Transverse colon (tissue), 4 donors: Measurements from ENCODE around the gene AXIN1. TPM values are rescaled to one million over a fixed set of nuclear protein-coding genes. Genes with fewer than 3 reads are reported as not detected.
"Not testable (repeated sequence)": the region's sequence is repeated elsewhere in the genome, so short reads cannot be mapped to it uniquely, and the experiment has no call there.

ENCODE experiments used
- DNase-seq: peaks from one replicate; pipeline ENCODE4 v3.0.0-alpha.2; 2019
- H3K27ac ChIP-seq, 4 donors: fragments of 200-600 bp; sonication (generic); 2 replicates each; pipeline ENCODE4 v1.5.1; 2016 to 2018; ENCODE audit warnings: inconsistent platforms in 4 of 4
- H3K27me3 ChIP-seq: fragments of 200-600 bp; sonication (generic); 2 replicates; pipeline ENCODE4 v1.5.1; 2017; ENCODE audit warnings: inconsistent platforms
- H3K36me3 ChIP-seq, 4 donors: fragments of 200-600 bp; sonication (generic); 2 replicates each; pipeline ENCODE4 v1.5.1; 2017 to 2019; ENCODE audit warnings: inconsistent platforms in 4 of 4
- H3K4me1 ChIP-seq, 4 donors: fragments of 200-600 bp; sonication (generic); 2 replicates each; pipeline ENCODE4 v1.5.1; 2017 to 2020; ENCODE audit warnings: inconsistent platforms in 4 of 4
- H3K4me3 ChIP-seq, 4 donors: fragments of 200-600 bp; sonication (generic); 1 replicate in 1 of 4; 2 replicates in 3 of 4; pipeline versions ENCODE4 v1.5.1 to v1.6.1; 2017 to 2019; ENCODE audit warnings: inconsistent platforms in 4 of 4
- H3K9me3 ChIP-seq, 2 donors: fragments of 200-600 bp; sonication (generic); 2 replicates each; pipeline ENCODE4 v1.5.1; 2017 to 2019; ENCODE audit warnings: inconsistent platforms in 2 of 2
- CTCF ChIP-seq, 5 experiments: fragments of 200-600 bp in 3 of 5; fragments of 450-650 bp in 2 of 5; sonication (generic) in 3 of 5; IDR thresholded peaks; 1 replicate in 2 of 5; 2 replicates in 3 of 5; pipeline ENCODE4 v1.5.1; 2016 to 2017; ENCODE audit warnings: antibody characterized with exemption in 5 of 5, inconsistent platforms in 3 of 5, mild to moderate bottlenecking in 2 of 5, moderate library complexity in 1 of 5
- EP300 ChIP-seq: sonication (generic); formaldehyde crosslinking; IDR thresholded peaks from one replicate; pipeline ENCODE4 v1.6.1; 2017; ENCODE audit warnings: antibody characterized with exemption, low read depth
- POLR2A ChIP-seq: fragments of 450-650 bp; IDR thresholded peaks from one replicate; pipeline ENCODE4 v1.6.1; 2016; ENCODE audit warnings: antibody characterized with exemption, mild to moderate bottlenecking, moderate library complexity
- POLR2AphosphoS5 ChIP-seq, 3 donors: sonication (generic); formaldehyde crosslinking; IDR thresholded peaks; one replicate each; pipeline ENCODE4 v1.6.1; 2016; ENCODE audit warnings: antibody characterized with exemption in 3 of 3
- WGBS, 2 donors: methylation state at CpG; one replicate each; pipeline ENCODE4 v1.1.5; 2018; ENCODE audit warnings: low coverage in 1 of 2; 5-methylcytosine and 5-hydroxymethylcytosine counted together
- in situ Hi-C, 4 donors: fragments of 200-750 bp; cut with MboI; loops; one replicate each; pipeline versions ENCODE4 v1.15.0 to v1.15.1; 2017; ENCODE audit warnings: low sequenced_read_pairs in 3 of 4, low pct_ligation_motif_present in 1 of 4, low pct_unique_long_range_greater_than_20kb in 1 of 4
- intact Hi-C: fragments of 100-400 bp; cut with DNase I; formaldehyde crosslinking; loops from one replicate; pipeline ENCODE4 v1.15.1; 2023; ENCODE audit warnings: low total_unique reads
- total RNA-seq, 4 donors: library from RNA; depleted of rRNA; stranded (reverse); fragments of >200 nt; gene quantifications; one replicate each; pipeline ENCODE4 v1.1.0, GENCODE V29; 2016

AXIN1 gene
- total RNA-seq, 4 donors from 2014 or later = 41.4 to 73.7 (median 58.7) TPM

DNA sequence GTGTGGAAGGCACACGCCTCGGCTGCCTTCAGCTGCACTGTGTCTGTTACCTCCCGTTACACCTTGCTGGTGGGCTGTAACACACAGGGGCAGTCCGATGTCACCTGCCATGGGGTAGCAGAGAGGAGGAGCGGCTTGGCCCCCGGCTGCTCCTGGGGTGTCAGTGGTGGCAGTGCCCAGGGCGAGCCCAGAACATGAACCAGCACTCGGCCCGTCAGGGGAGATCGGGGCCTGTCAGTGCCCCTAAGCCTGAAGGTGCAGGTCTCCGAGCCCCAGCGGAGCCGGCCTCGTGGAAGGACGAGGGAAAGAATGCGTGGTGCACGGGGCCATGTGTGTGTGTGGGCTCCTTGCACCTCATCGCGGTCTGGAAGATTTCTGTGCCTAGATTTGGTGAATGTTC, 92.2 kb downstream of the AXIN1 start:
- in situ Hi-C loops = no loop called here

GRCh38 chr16:259814-260253, 92.7 kb downstream of the AXIN1 start:
- Histone ChIP-seq H3K4me1 (no peaks in the 10 kb centered on the region), H3K4me3 (no peak overlapping the region), H3K9me3 (no peaks in the 10 kb centered on the region), H3K27me3 (no peaks in the 10 kb centered on the region), H3K27ac (no peak overlapping the region), H3K36me3 (peaks cover 0 to 29% (median 7%) of the 10 kb centered on the region in 4 donors)
- DNase-seq = no peak
- intact Hi-C loops = no loop called here
- TF ChIP-seq POLR2AphosphoS5 (IDR thresholded peaks at IDR 0.05) = no peak
- TF ChIP-seq POLR2A = no peak
- no peak for TF ChIP-seq CTCF (IDR thresholded peaks at IDR 0.05)
- in situ Hi-C loops = no loop called here
- WGBS, 2 donors = 87 to 100% methylated on average over 2 to 8 of the region's 13 CpGs

More for the DNA sequence above, 92.2 kb downstream of the AXIN1 start:
- Histone ChIP-seq H3K36me3 (peaks cover 0 to 29% (median 7%) of the 10 kb centered on the region in 4 donors), H3K4me3 (no peak overlapping the region), H3K9me3 (no peaks in the 10 kb centered on the region), H3K27ac (no peak overlapping the region), H3K4me1 (no peaks in the 10 kb centered on the region), H3K27me3 (no peaks in the 10 kb centered on the region)
- intact Hi-C loops = no loop called here
- no peak for TF ChIP-seq EP300
- TF ChIP-seq POLR2AphosphoS5 (IDR thresholded peaks at IDR 0.05) = no peak
- TF ChIP-seq POLR2A = no peak
- TF ChIP-seq CTCF (IDR thresholded peaks at IDR 0.05) = no peak
- 91 to 94% methylated on average over 13 to 19 of the region's 19 CpGs for WGBS, 2 donors
- no peak for DNase-seq

DNA sequence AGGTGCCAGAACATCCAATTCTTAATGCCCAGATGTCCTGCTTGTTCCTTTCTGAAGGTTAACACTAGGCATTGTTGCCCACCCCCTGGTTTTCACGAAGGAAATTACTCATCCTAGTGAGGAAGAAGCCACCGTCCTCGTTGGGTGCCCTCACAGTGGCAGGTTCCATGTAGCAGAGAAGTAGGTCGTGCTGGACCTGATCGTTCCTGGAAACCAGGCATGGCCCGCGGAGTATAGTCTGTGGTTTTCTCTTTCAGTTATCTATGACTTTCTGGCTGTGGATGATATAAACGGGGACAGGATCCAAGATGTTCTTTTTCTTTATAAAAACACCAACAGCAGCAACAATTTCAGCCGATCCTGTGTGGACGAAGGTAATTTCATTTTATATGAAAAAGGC, 93.3 kb downstream of the AXIN1 start:
- Histone ChIP-seq H3K4me3 (no peak overlapping the region), H3K9me3 (no peaks in the 10 kb centered on the region), H3K27me3 (no peaks in the 10 kb centered on the region), H3K36me3 (peaks cover 0 to 34% (median 10%) of the 10 kb centered on the region in 4 donors), H3K27ac (no peak overlapping the region), H3K4me1 (peaks cover 0 to 2% (median under 1%) of the 10 kb centered on the region in 4 donors)
- intact Hi-C loops = no loop called here
- in situ Hi-C loops = no loop called here
- no peak for DNase-seq
- no peak for TF ChIP-seq CTCF (IDR thresholded peaks at IDR 0.05)
- no peak for TF ChIP-seq POLR2AphosphoS5 (IDR thresholded peaks at IDR 0.05)
- no peak for TF ChIP-seq EP300
- 78 to 80% methylated on average over 4 to 10 of the region's 10 CpGs for WGBS, 2 donors

GRCh38 chr16:258091-258490, 94.4 kb downstream of the AXIN1 start:
- in situ Hi-C loops, DNase-seq, H3K9me3 ChIP-seq, H3K4me3 ChIP-seq, H3K27ac ChIP-seq, intact Hi-C loops, H3K27me3 ChIP-seq: not testable (repeated sequence)
- WGBS, 2 donors = 92 to 94% methylated on average over 2 to 13 of the region's 13 CpGs
- Histone ChIP-seq H3K4me1 (peaks cover 5 to 14% (median 11%) of the 10 kb centered on the region in 4 donors), H3K36me3 (peaks cover 0 to 34% (median 11%) of the 10 kb centered on the region in 4 donors)

- Histone ChIP-seq H3K27ac (no peak overlapping the region), H3K4me3 (no peak overlapping the region), H3K9me3 (no peaks in the 10 kb centered on the region), H3K36me3 (peaks cover 0 to 11% (median 4%) of the 10 kb centered on the region in 4 donors), H3K4me1 (peaks cover 5 to 39% (median 25%) of the 10 kb centered on the region in 4 donors), H3K27me3 (no peaks in the 10 kb centered on the region)
- no peak for DNase-seq
- TF ChIP-seq EP300 = no peak
- no peak for TF ChIP-seq POLR2A
- no peak for TF ChIP-seq CTCF (IDR thresholded peaks at IDR 0.05)
- TF ChIP-seq POLR2AphosphoS5 (IDR thresholded peaks at IDR 0.05) = no peak
- intact Hi-C loops (no loop called here), in situ Hi-C loops (no loop called here)
- WGBS, 2 donors = 92% methylated on average over 6 of the region's 6 CpGs; no CpG with 5 or more reads in 1 of the 2 donors
Observed at GRCh38 chr16:255183-255582, 97.3 kb downstream of the AXIN1 start.
